Smooth muscle cell of the umbilical artery (primary cell): ENCODE data around the gene CHD8. TPM values are rescaled to one million over a fixed set of nuclear protein-coding genes. Genes with fewer than 3 reads are reported as not detected.

Experiments
- total RNA-seq: library from RNA; depleted of rRNA; stranded (reverse); fragments of >200 nt; gene quantifications from 2 replicates; pipeline ENCODE4 v1.2.3, GENCODE V29; 2014

CHD8 gene, protein sequence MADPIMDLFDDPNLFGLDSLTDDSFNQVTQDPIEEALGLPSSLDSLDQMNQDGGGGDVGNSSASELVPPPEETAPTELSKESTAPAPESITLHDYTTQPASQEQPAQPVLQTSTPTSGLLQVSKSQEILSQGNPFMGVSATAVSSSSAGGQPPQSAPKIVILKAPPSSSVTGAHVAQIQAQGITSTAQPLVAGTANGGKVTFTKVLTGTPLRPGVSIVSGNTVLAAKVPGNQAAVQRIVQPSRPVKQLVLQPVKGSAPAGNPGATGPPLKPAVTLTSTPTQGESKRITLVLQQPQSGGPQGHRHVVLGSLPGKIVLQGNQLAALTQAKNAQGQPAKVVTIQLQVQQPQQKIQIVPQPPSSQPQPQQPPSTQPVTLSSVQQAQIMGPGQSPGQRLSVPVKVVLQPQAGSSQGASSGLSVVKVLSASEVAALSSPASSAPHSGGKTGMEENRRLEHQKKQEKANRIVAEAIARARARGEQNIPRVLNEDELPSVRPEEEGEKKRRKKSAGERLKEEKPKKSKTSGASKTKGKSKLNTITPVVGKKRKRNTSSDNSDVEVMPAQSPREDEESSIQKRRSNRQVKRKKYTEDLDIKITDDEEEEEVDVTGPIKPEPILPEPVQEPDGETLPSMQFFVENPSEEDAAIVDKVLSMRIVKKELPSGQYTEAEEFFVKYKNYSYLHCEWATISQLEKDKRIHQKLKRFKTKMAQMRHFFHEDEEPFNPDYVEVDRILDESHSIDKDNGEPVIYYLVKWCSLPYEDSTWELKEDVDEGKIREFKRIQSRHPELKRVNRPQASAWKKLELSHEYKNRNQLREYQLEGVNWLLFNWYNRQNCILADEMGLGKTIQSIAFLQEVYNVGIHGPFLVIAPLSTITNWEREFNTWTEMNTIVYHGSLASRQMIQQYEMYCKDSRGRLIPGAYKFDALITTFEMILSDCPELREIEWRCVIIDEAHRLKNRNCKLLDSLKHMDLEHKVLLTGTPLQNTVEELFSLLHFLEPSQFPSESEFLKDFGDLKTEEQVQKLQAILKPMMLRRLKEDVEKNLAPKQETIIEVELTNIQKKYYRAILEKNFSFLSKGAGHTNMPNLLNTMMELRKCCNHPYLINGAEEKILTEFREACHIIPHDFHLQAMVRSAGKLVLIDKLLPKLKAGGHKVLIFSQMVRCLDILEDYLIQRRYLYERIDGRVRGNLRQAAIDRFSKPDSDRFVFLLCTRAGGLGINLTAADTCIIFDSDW (N-terminal part only)
- 38.0 and 72.8 TPM in 2 replicates for total RNA-seq

DNA sequence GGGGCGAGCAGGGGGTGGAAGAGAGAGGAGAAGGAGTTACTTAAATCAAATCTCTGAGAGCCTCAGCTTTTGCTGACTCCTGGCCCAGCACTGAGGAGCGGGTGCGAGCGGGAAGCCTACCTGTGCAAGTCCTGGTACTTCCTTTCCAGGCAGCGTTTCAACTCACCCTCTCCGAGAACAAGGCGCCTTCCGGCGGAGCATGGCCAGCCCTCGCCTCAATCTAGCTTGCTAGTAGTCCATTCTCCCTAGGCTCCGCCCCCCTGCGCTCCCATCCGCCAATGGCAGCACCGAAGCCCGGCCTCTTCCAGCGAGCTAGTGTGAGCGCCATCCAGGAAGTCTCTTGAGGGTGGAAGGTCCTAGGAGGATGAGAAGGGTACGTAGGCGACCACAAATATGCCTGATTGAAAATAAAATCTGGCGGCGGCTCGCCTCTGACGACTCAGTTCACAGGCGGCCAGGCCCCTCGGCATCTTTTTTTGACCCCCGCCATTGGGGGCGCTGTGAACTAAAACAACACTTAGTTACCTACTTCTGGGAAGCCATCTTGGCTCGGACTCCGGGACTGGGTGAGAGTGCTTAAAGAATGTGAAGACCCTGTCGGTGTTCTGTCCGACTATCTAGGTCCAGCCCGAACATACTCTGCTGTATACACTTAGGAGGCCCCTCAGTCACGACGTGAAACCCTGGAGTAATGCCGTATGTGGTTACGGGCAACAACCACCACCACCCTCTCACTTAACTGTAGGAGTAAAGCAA lies at the start of gene CHD8:
Gene CHD8 (minus strand): TSS at position 212 of the 756 bp plus-strand sequence. CDS start 24,480 bp downstream, outside the sequence.

DNA sequence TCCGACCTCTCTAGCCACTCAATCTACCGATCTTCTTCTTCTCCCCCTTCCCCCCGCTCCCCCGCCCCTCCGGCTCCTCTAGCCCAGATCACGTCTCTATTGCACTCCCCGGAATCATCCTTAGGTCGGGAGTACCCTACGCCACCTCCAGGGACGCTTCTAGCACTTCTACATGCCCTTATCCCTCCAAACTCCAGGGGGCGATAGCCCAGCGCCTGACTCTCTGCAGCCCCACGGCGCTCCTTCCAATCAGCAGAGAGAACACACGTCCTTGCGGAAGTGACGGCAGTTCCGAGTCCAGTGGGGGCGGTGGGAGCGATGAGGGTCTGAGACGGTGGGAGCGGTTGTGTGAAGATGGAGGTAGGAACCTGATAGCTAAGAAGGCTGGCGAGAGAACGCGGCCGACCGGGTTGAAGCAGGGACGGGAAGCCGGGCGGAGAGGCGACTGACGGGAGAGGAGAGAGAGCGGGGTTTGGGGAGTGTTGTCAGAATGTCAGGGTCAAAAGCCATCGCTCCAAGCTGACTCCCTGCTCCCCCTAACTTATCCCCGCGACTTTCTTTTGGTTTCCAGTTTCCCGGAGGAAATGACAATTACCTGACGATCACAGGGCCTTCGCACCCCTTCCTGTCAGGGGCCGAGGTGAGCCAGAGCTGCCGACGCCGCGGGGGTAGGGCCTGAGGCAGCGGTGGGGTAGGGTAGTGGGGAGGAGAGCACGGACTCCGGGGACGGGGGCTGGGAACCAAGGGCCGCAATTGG lies 21.2 kb upstream of the CHD8 start, which contains the start of the genes RAB2B and TOX4:
Gene RAB2B (minus strand): TSS at position 35 of the 757 bp plus-strand sequence. CDS start 87 bp downstream, outside the sequence.
Gene TOX4 (plus strand): TSS at position 271 of the 757 bp plus-strand sequence. CDS start 84 bp downstream, at position 355.

DNA sequence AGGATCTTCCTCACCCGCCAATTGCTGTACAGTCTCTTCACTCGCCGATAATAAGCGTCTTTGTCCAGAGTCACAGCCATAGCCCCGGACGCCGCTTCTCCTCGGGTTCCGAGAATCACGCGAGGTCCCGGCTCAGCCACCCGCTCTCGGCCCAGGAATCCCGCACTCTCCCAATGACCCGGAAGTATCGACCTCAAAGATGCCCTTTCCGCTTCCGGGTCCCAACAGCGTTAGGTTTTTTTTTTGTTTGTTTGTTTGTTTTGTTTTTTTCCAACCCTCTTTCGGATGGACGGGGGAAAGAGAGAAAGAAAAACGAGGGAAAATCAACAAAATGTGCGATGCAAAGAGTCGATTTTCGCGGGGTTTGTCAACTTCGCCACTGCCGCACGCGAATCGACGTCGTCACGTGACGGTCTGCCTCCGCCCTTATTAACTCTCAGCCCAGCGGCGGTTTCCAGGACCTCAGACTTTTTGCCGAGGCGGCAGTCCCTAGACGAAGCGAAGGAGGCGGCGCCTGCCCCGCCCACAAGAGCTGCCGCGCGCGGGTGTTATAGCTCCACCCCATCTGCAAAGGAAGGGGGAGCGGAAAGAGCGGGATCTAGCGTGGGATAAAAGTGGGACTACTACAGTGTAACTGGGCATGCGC lies 72.0 kb downstream of the CHD8 start, which contains the start of gene SUPT16H:
Gene SUPT16H (minus strand): TSS at position 172 of the 646 bp plus-strand sequence. CDS start 92 bp downstream, at position 80.

Other genes starting within 250 kb of the CHD8 start
- gene HNRNPC, start 186.7 kb downstream of the CHD8 start, total RNA-seq, result 597 and 614 TPM in 2 replicates
- not detected in 2 replicates for gene RPGRIP1, start 176.0 kb downstream of the CHD8 start, total RNA-seq
- gene SUPT16H, start 72.1 kb downstream of the CHD8 start, total RNA-seq, result 59.7 and 88.9 TPM in 2 replicates
- gene RAB2B, start 20.8 kb upstream of the CHD8 start, total RNA-seq, result 35.6 and 44.0 TPM in 2 replicates
- gene TOX4, start 21.1 kb upstream of the CHD8 start, total RNA-seq, result 18.1 and 63.0 TPM in 2 replicates
- gene METTL3, start 55.2 kb upstream of the CHD8 start, total RNA-seq, result 63.4 and 67.7 TPM in 2 replicates
- gene SALL2, start 70.2 kb upstream of the CHD8 start, total RNA-seq, result 3.0 and 4.4 TPM in 2 replicates
- gene OR10G3, start 124.0 kb upstream of the CHD8 start, total RNA-seq, result not detected in 2 replicates
- gene OR10G2, start 178.8 kb upstream of the CHD8 start, total RNA-seq, result not detected in 2 replicates
- not detected in 2 replicates for gene OR4E2, start 197.7 kb upstream of the CHD8 start, total RNA-seq
- not detected in 2 replicates for gene OR4E1, start 217.7 kb upstream of the CHD8 start, total RNA-seq